CMK (cell line): ENCODE results near the gene ALDOC.
A peak's percentile ranks its signal among the peaks of the same experiment; 100 is the strongest.
"Not testable (repeated sequence)": the region's sequence is repeated elsewhere in the genome, so short reads cannot be mapped to it uniquely, and the experiment has no call there.

Experiments used
- DNase-seq: peaks from one replicate; pipeline ENCODE4 v3.0.0-alpha.2; 2010; ENCODE audit warnings: low read depth

ALDOC gene

GRCh38 chr17:28576758-28577465 is at the start of gene ALDOC:
TSS of gene ALDOC (minus strand) at chr17:28576895. CDS start at chr17:28575532, 1,363 bp downstream.
- peak; percentile 94 for DNase-seq

- DNase-seq, result no peak
Measured at GRCh38 chr17:28624148-28624547, 47.5 kb upstream of the ALDOC start.

DNA sequence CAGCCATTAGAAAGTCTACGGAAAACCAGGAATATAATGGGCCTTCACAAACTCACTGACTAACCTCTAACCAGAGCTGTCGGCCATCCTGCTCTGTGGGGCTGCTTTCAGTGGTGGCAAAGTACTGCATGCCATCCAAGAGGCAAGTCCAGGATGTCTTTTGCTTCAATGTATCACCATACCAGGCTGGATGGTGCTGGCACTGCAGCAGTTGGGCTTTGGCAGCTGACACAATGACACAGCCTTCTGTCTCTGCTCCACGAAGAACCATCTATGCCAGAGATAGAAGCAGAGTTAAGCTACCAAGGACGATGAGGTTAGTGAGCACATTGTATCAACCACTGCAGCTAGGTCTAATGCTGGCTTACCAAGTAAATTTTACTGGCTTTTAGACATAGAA is 47.0 kb upstream of the ALDOC start:
- DNase-seq, result no peak

- no peak for DNase-seq
Measured at GRCh38 chr17:28622186-28622585, 45.5 kb upstream of the ALDOC start.

GRCh38 chr17:28620010-28620409 is 43.3 kb upstream of the ALDOC start:
- DNase-seq, result no peak

GRCh38 chr17:28618464-28618863 is 41.8 kb upstream of the ALDOC start:
- no peak for DNase-seq

DNA sequence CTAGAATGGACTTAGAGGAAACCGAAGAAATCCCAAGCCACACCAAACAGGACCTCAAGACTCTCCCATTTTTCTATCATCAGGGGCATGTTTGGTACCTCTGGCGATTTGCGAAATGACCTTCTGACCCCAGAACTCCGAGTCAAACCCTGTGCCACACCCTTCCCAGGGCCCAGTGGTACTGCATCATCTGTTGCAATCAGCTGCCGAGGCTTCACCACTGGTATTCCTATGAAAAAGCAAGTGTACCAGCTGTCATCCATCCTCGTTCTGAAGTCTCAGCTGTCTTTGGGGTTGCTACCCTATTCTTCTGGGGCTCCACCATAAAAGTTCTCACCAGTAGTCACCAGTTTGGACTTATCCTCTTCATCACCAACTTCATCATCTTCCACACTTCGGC is 39.6 kb upstream of the ALDOC start:
- no peak for DNase-seq

DNA sequence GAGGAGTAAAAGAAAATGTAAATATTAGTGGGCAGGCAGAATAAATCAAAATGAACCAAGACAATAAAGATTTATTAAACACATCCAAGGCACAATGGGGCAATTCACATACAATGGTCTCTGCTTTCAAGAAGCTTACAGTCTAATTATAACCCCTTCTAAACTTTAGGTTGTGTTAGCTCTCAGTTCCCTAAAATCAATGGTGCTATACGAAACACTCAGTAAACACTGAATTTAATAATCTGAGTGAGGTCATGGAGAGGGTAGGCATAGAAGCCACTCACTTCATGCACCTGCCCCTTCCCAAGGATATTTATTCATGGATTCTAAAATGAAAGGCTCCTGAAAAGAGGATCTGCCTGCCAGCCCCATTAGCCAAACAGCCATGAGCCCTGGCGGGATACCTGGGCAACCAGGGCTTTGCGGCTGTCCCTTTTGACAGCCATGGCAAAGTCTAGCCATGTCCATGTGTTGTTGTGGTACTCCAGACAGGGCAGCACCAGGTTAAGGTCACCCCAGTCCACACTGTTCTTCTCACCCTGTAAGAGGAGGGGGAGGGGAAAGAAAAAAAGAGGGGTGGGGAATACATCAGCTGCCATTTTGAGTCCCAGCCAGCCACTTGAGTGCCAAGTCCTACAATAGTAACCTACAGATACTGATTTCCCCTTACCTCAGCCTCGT is 38.7 kb upstream of the ALDOC start:
- no peak for DNase-seq

GRCh38 chr17:28613931-28614381 is 37.3 kb upstream of the ALDOC start, which contains the start of gene RSKR:
TSS of gene RSKR (minus strand) at chr17:28614185. CDS start at chr17:28614161, 24 bp downstream.
- no peak for DNase-seq

DNA sequence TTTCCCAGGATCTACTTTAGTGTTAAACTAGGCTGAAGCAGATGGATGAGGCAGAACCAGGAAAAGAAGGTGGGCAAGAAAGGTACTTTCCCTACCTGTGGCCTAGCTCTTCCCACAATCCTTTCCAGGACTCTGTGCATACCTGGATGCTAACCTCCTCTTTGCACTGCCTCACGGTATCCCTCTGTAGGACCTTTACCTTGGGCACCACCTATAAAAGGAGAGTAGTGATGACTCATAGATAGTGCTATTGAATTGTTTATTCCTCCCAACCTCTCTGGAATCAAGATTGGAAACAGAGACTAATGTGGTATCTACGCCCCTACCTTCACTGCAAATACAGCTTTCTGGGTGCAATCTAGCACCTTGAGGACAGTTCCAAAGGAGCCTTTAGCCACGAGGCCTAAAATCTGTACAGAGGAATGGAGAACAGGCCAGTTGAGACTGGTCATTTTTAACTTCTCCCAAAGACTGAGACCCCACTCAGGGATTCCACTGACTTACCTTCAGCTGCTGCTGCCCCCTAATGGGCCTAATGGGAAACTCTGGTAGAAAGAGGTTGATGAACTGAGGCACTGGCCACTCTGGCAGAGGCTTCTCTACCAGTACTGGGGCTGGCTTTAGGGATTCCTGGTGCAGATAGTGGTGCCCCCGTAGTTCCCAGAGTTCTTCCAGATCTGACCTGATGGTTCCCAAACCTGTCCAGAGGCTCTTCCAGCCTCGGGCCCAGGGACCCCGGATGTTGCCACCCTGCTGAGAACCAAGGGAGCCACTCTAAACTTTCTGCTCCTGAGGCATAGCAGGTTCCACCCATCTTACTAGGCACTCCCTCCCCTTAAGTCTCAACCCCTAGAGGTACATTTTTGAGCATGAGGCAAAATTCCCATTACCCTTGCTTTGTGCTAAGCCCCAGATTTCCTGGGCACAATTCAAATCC is 36.5 kb upstream of the ALDOC start:
- no peak for DNase-seq

DNA sequence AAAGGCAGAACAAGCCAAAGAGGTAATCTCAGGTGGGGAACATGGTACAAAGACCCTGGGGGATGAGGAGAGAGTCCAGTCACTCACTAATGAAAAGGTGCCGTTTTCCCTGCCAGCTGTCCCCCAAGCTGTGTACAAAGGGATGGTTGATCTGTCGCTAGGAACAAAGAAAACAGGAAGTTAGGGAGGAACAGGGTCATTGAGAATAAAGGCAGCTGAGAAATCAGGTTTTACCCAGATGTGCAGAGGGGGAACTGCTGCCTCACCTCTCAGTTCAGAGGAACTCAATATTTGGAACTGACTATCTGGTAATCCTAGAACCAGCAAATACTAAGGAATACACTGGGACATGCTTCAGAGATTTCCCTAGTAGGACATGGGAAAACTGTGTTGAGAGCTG is 35.8 kb upstream of the ALDOC start:
- DNase-seq, result no peak

GRCh38 chr17:28610376-28610775 is 33.7 kb upstream of the ALDOC start:
- DNase-seq, result no peak

- not testable (repeated sequence) for DNase-seq
Measured at GRCh38 chr17:28604031-28604430, 27.3 kb upstream of the ALDOC start.

- no peak for DNase-seq
Measured at GRCh38 chr17:28599311-28600184, 22.9 kb upstream of the ALDOC start.

GRCh38 chr17:28598799-28599310 is 22.2 kb upstream of the ALDOC start, which contains the start of gene SPAG5:
TSS of gene SPAG5 (minus strand) at chr17:28599025. CDS start at chr17:28598946, 79 bp downstream.
- peak; percentile 80 for DNase-seq

GRCh38 chr17:28598389-28598788 is 21.7 kb upstream of the ALDOC start:
- DNase-seq, result no peak

DNA sequence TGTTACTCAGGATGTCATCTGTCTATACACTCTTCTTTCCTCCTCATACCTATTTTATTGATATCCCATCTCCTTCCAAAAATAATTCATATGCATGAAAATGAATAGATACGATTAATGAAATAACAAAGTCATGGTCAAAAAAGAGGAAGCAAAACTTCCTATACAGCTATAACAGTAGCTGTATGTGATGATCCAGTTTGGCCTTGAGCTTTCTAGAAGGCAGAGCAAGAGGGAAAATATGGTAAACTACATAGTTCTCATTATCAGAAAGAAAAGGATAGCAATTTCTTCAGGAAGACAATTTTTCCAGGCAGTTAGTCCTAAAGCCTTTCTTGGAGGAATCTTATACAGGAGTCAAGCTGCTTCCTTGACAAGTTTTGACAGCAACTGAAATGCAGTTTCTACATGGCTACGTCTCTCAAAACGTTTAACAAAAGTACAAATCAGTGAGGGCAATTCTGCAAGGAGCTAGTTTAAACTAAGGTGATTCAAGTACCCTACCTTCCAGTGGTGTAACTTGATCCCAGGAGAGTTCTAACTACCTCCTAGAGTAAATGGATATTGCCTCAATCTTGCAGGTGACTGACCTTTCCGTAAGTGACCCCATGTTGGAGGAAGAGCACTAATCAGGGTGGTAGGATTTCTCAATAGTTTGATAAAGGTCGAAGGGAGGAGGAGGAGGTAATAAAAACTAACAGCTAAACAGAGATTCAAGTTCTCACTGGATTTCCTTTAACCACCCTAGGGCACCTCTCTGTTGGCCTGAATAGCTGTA is 21.1 kb upstream of the ALDOC start:
- no peak for DNase-seq

- no peak for DNase-seq
Measured at GRCh38 chr17:28592260-28592659, 15.6 kb upstream of the ALDOC start.

- no peak for DNase-seq
Measured at GRCh38 chr17:28585851-28586250, 9.2 kb upstream of the ALDOC start.

GRCh38 chr17:28584434-28584833 is 7.7 kb upstream of the ALDOC start:
- DNase-seq, result no peak
